ENCODE data around the gene HSF5.

Gene HSF5

DNA sequence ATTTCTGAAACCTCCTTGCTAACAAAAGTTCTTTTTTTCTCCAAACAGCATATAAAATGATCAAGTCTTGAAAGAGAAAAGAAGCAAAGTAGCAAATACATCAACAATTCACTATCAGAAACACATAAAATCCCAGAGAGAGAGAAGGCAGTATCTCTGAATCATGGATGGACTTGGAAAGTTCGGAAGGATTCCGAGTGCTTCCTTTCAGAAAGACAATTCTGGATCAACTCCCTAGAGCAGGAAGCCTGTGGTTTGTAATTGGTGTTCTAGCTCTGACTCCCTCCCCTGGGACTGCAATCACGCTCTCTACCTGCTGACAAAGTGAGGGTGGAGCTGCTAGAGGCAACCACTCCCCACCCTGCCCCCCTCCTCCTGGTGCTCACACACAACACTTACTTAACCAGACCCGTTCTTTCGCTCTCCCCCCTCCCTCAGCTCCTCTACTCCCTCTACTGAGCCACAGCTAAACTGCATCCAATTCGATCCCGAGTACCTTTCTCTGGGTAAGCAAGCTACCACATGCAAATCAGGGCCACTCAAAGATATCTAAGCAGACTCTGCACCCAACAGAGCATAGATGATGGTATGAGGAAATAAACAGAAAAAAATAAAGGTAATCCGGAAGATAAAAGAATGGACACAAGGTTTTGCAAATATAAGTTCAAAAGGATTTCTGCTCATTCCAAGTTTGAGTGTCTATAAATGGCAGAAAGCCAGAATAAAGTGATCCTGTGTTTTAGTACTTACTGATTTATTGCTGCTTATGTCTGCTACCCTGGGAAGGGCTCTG, 70.7 kb downstream of the HSF5 start, which contains the start of gene RNF43:
TSS of gene RNF43 (minus strand) at position 235 of the 793 bp plus-strand sequence. CDS start 1,957 bp downstream, outside the sequence.
- 0 out of 2 replicates have a peak, but pooled peaks cover 3% of the 10 kb centered on the region for H3K27me3 ChIP-seq (replicated peaks; ENCODE audit: insufficient read depth, low read length)
- no peaks in the 10 kb centered on the region for H3K9me2 ChIP-seq (replicated peaks; ENCODE audit: insufficient read depth, low read length)
- H2AFZ ChIP-seq (ENCODE audit: low read length): peak within 1 kb of the TSS; percentile 34; the same call in 1 of the 2 replicates
- peak within 1 kb of the TSS; percentile 52 for H3K4me2 ChIP-seq (ENCODE audit: low read depth, low read length)
- no peaks in the 10 kb centered on the region; the same call in 1 of the 2 replicates for H3F3A ChIP-seq (ENCODE audit: insufficient read depth, low read length)
- H3K79me2 ChIP-seq (ENCODE audit: low read length): no peaks in the 10 kb centered on the region
- no peak within 1 kb of the TSS; the same call in 1 of the 2 replicates for H3K27ac ChIP-seq (ENCODE audit: low read length)
- TF ChIP-seq EZH2phosphoT487 (IDR thresholded peaks at IDR 0.05; ENCODE audit: low read length): no peak
- TF ChIP-seq, protein P1, sequence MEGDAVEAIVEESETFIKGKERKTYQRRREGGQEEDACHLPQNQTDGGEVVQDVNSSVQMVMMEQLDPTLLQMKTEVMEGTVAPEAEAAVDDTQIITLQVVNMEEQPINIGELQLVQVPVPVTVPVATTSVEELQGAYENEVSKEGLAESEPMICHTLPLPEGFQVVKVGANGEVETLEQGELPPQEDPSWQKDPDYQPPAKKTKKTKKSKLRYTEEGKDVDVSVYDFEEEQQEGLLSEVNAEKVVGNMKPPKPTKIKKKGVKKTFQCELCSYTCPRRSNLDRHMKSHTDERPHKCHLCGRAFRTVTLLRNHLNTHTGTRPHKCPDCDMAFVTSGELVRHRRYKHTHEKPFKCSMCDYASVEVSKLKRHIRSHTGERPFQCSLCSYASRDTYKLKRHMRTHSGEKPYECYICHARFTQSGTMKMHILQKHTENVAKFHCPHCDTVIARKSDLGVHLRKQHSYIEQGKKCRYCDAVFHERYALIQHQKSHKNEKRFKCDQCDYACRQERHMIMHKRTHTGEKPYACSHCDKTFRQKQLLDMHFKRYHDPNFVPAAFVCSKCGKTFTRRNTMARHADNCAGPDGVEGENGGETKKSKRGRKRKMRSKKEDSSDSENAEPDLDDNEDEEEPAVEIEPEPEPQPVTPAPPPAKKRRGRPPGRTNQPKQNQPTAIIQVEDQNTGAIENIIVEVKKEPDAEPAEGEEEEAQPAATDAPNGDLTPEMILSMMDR (IDR thresholded peaks at IDR 0.05; ENCODE audit: low read length): peak; percentile 92
- H4K20me1 ChIP-seq (ENCODE audit: insufficient read depth, low read length): no peaks in the 10 kb centered on the region
- H3K36me3 ChIP-seq (replicated peaks; ENCODE audit: insufficient read depth, low read length): no peaks in the 10 kb centered on the region
- peak within 1 kb of the TSS; percentile 9; the same call in 1 of the 2 replicates for H3K4me3 ChIP-seq (ENCODE audit: low read length)
- H3K9me3 ChIP-seq (replicated peaks; ENCODE audit: insufficient read depth, low read length): no peaks in the 10 kb centered on the region
- H3K4me1 ChIP-seq (ENCODE audit: low read length): peaks cover 11% of the 10 kb centered on the region; the same call in 1 of the 2 replicates
- H3K9ac ChIP-seq (ENCODE audit: low read length): no peak within 1 kb of the TSS; the same call in 1 of the 2 replicates
- peak; percentile 96 for DNase-seq

GRCh38 chr17:58416937-58417299, 71.3 kb downstream of the HSF5 start:
- TF ChIP-seq EZH2 (optimal IDR thresholded peaks at IDR 0.05; ENCODE audit: low read depth, low read length) (no peak), EZH2phosphoT487 (IDR thresholded peaks at IDR 0.05; ENCODE audit: low read length) (no peak)
- TF ChIP-seq, protein P1 (IDR thresholded peaks at IDR 0.05; ENCODE audit: low read length): no peak
- H3K9ac ChIP-seq (ENCODE audit: low read length): no peak overlapping the region
- H4K20me1 ChIP-seq (ENCODE audit: insufficient read depth, low read length): no peaks in the 10 kb centered on the region
- no peak for DNase-seq
- H3K9me2 ChIP-seq (replicated peaks; ENCODE audit: insufficient read depth, low read length): no peaks in the 10 kb centered on the region
- no peak overlapping the region; the same call in 1 of the 2 replicates for H3K27ac ChIP-seq (ENCODE audit: low read length)
- H3K36me3 ChIP-seq (replicated peaks; ENCODE audit: insufficient read depth, low read length): no peaks in the 10 kb centered on the region
- H2AFZ ChIP-seq (ENCODE audit: low read length): 0 out of 2 replicates have a peak overlapping the region, but pooled peaks have one; percentile 34
- peaks cover 11% of the 10 kb centered on the region; the same call in 1 of the 2 replicates for H3K4me1 ChIP-seq (ENCODE audit: low read length)
- no peaks in the 10 kb centered on the region; the same call in 1 of the 2 replicates for H3F3A ChIP-seq (ENCODE audit: insufficient read depth, low read length)
- 0 out of 2 replicates have a peak, but pooled peaks cover 2% of the 10 kb centered on the region for H3K27me3 ChIP-seq (replicated peaks; ENCODE audit: insufficient read depth, low read length)
- H3K79me2 ChIP-seq (ENCODE audit: low read length): no peaks in the 10 kb centered on the region
- no peaks in the 10 kb centered on the region for H3K9me3 ChIP-seq (replicated peaks; ENCODE audit: insufficient read depth, low read length)
- H3K4me2 ChIP-seq (ENCODE audit: low read depth, low read length): peak overlapping the region; percentile 52
- H3K4me3 ChIP-seq (ENCODE audit: low read length): peak overlapping the region; percentile 9; the same call in 1 of the 2 replicates

DNA sequence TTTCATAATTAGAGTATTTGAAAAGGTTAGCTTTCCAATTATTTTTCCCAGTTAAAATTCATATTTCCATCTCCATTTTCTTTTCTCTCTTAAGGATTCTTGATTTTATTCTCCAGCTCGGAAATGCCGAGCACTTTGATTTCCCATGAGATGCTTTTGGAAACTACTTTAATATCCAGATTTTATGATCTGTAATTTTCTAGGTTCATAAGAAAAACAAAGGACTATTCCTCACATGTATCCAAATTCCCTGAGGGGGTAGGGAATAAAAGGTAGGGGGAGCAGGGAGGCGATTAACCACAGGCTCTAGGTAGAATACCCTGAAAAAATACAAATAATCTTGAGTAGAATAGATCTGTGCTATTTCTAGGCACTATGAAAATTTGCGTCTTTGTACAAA, 71.8 kb downstream of the HSF5 start:
- DNase-seq: no peak
- Histone ChIP-seq H3K9me2 (replicated peaks; ENCODE audit: insufficient read depth, low read length) (no peaks in the 10 kb centered on the region), H4K20me1 (ENCODE audit: insufficient read depth, low read length) (no peaks in the 10 kb centered on the region), H3K4me2 (ENCODE audit: low read depth, low read length) (no peak overlapping the region), H3K4me3 (ENCODE audit: low read length) (no peak overlapping the region), H2AFZ (ENCODE audit: low read length) (no peak overlapping the region), H3K4me1 (ENCODE audit: low read length) (peaks cover 11% of the 10 kb centered on the region; the same call in 1 of the 2 replicates), H3K9ac (ENCODE audit: low read length) (no peak overlapping the region), H3F3A (ENCODE audit: insufficient read depth, low read length) (no peaks in the 10 kb centered on the region; the same call in 1 of the 2 replicates), H3K36me3 (replicated peaks; ENCODE audit: insufficient read depth, low read length) (no peaks in the 10 kb centered on the region), H3K27ac (ENCODE audit: low read length) (no peak overlapping the region), H3K79me2 (ENCODE audit: low read length) (no peaks in the 10 kb centered on the region), H3K9me3 (replicated peaks; ENCODE audit: insufficient read depth, low read length) (no peaks in the 10 kb centered on the region), H3K27me3 (replicated peaks; ENCODE audit: insufficient read depth, low read length) (no peaks in the 10 kb centered on the region)
- TF ChIP-seq EZH2 (optimal IDR thresholded peaks at IDR 0.05; ENCODE audit: low read depth, low read length): no peak
- no peak for TF ChIP-seq EZH2phosphoT487 (IDR thresholded peaks at IDR 0.05; ENCODE audit: low read length)
- TF ChIP-seq, protein P1 (IDR thresholded peaks at IDR 0.05; ENCODE audit: low read length): no peak

All from MM.1S (cell line).